Hematopoietic multipotent progenitor cell treated with erythropoietin and hydrocortisone succinate and interleukin-3 and kit ligand, for 17 days (in vitro differentiated cells): Measurements from ENCODE around the gene TMEM30A.
A peak's percentile ranks its signal among the peaks of the same experiment; 100 is the strongest.

Experiments used
- DNase-seq: peaks from one replicate; pipeline ENCODE4 v3.0.0-alpha.2; 2015; ENCODE audit warnings: low spot score

TMEM30A gene

GRCh38 chr6:75284632-75285282, at the start of gene TMEM30A:
Gene TMEM30A (minus strand): TSS chr6:75284792. CDS start chr6:75284638, 154 bp downstream.
- peak; percentile 98 for DNase-seq

GRCh38 chr6:75333676-75334200, 49.1 kb upstream of the TMEM30A start:
- no peak for DNase-seq

GRCh38 chr6:75331151-75331550, 46.6 kb upstream of the TMEM30A start:
- DNase-seq: no peak

GRCh38 chr6:75329703-75330102, 45.1 kb upstream of the TMEM30A start:
- no peak for DNase-seq

GRCh38 chr6:75327807-75328206, 43.2 kb upstream of the TMEM30A start:
- DNase-seq: no peak

- DNase-seq: no peak
Measured at GRCh38 chr6:75326557-75327258, 42.1 kb upstream of the TMEM30A start.

- no peak for DNase-seq
Measured at GRCh38 chr6:75318900-75319299, 34.3 kb upstream of the TMEM30A start.

- DNase-seq: no peak
Measured at GRCh38 chr6:75317503-75318206, 33.1 kb upstream of the TMEM30A start.

GRCh38 chr6:75315978-75316377, 31.4 kb upstream of the TMEM30A start:
- DNase-seq: no peak

- no peak for DNase-seq
Measured at GRCh38 chr6:75308250-75308988, 23.8 kb upstream of the TMEM30A start.

- DNase-seq: no peak
Measured at GRCh38 chr6:75307364-75308004, 22.9 kb upstream of the TMEM30A start.

GRCh38 chr6:75306064-75306463, 21.5 kb upstream of the TMEM30A start:
- no peak for DNase-seq

- no peak for DNase-seq
Measured at GRCh38 chr6:75305573-75305972, 21.0 kb upstream of the TMEM30A start.

GRCh38 chr6:75302280-75302679, 17.7 kb upstream of the TMEM30A start:
- no peak for DNase-seq

- DNase-seq: no peak
Measured at GRCh38 chr6:75301537-75301936, 16.9 kb upstream of the TMEM30A start.

GRCh38 chr6:75301088-75301487, 16.5 kb upstream of the TMEM30A start:
- no peak for DNase-seq

- DNase-seq: no peak
Measured at GRCh38 chr6:75300531-75300855, 15.9 kb upstream of the TMEM30A start.

GRCh38 chr6:75299801-75300530, 15.4 kb upstream of the TMEM30A start:
- DNase-seq: no peak

GRCh38 chr6:75296811-75297779, 12.5 kb upstream of the TMEM30A start:
- peak; percentile 86 for DNase-seq

GRCh38 chr6:75292555-75292954, 8.0 kb upstream of the TMEM30A start:
- no peak for DNase-seq
